ENCODE data around the gene RPAP3. TPM values are rescaled to one million over a fixed set of nuclear protein-coding genes. Genes with fewer than 3 reads are reported as not detected.

The RPAP3 gene
- total RNA-seq, 2 experiments from 2014 or later: 21.6 to 53.9 TPM

- intact Hi-C loops (cut with micrococcal nuclease; ENCODE audit: unreplicated experiment): no loop called here
- BruUV-seq (replicated peaks): no TSS peak
- CTCF ChIA-PET (ENCODE audit: unreplicated experiment): interaction anchor here (1.1 to 5.8 kb wide), 5 partner anchors 18 to 93 kb away, joined by 3 to 74 read pairs (median 4); no protein-coding TSS in a partner anchor
- H3K4me3 ChIP-seq (ENCODE audit: low read depth, low read length, poor library complexity, severe bottlenecking): no peak overlapping the region
- POLR2A ChIA-PET: interaction anchor here (0.9 to 1.9 kb wide), 2 partner anchors 13 to 28 kb away, joined by 4 read pairs; partner anchors contain the start of gene SLC48A1
- no peak overlapping the region for H3K4me2 ChIP-seq (ENCODE audit: low read length)
- no peak for DNase-seq (ENCODE audit: low spot score)
- TF ChIP-seq CTCF (conservative IDR thresholded peaks at IDR 0.05; ENCODE audit: low read length) (no peak), EZH2phosphoT487 (IDR thresholded peaks at IDR 0.05; ENCODE audit: borderline replicate concordance, low read depth, low read length) (no peak)
- H3K79me2 ChIP-seq (ENCODE audit: insufficient read depth, low read depth, low read length): no peaks in the 10 kb centered on the region
- H3K36me3 ChIP-seq (ENCODE audit: insufficient read depth, low read length): no peaks in the 10 kb centered on the region
- H4K20me1 ChIP-seq (ENCODE audit: insufficient read depth, low read length): no peaks in the 10 kb centered on the region
- peaks cover 43% of the 10 kb centered on the region for H3K4me1 ChIP-seq (ENCODE audit: insufficient read depth, low read length, poor library complexity, severe bottlenecking)
- H3K9me3 ChIP-seq (ENCODE audit: low read length): no peaks in the 10 kb centered on the region
- no peaks in the 10 kb centered on the region for H3K9me2 ChIP-seq (ENCODE audit: insufficient read depth, low read length)
- no peak overlapping the region for H2AFZ ChIP-seq (ENCODE audit: low read length)
- no peak overlapping the region for H3K27ac ChIP-seq (ENCODE audit: low read depth, low read length, poor library complexity, severe bottlenecking)
These were observed 39.1 kb upstream of the RPAP3 start for GRCh38 chr12:47744778-47745436.

- no peaks in the 10 kb centered on the region for H3K36me3 ChIP-seq (ENCODE audit: insufficient read depth, low read length)
- POLR2A ChIA-PET: interaction anchor here (1.0 to 5.4 kb wide), 3 partner anchors 13 to 28 kb away, joined by 3 to 44 read pairs (median 4); partner anchors contain the start of genes RAPGEF3 and SLC48A1
- intact Hi-C loops (cut with micrococcal nuclease; ENCODE audit: unreplicated experiment): no loop called here
- no peaks in the 10 kb centered on the region for H4K20me1 ChIP-seq (ENCODE audit: insufficient read depth, low read length)
- DNase-seq (ENCODE audit: low spot score): peak; percentile 56
- H2AFZ ChIP-seq (ENCODE audit: low read length): no peak overlapping the region
- no peak overlapping the region for H3K27ac ChIP-seq (ENCODE audit: low read depth, low read length, poor library complexity, severe bottlenecking)
- H3K9me3 ChIP-seq (ENCODE audit: low read length): no peaks in the 10 kb centered on the region
- BruUV-seq (replicated peaks): no TSS peak
- CTCF ChIA-PET (ENCODE audit: unreplicated experiment): interaction anchor here (0.6 to 5.8 kb wide), 7 partner anchors 18 to 94 kb away, joined by 3 to 74 read pairs (median 4); no protein-coding TSS in a partner anchor
- no peaks in the 10 kb centered on the region for H3K79me2 ChIP-seq (ENCODE audit: insufficient read depth, low read depth, low read length)
- peaks cover 47% of the 10 kb centered on the region for H3K4me1 ChIP-seq (ENCODE audit: insufficient read depth, low read length, poor library complexity, severe bottlenecking)
- H3K9me2 ChIP-seq (ENCODE audit: insufficient read depth, low read length): no peaks in the 10 kb centered on the region
- TF ChIP-seq EZH2phosphoT487 (IDR thresholded peaks at IDR 0.05; ENCODE audit: borderline replicate concordance, low read depth, low read length) (no peak), CTCF (conservative IDR thresholded peaks at IDR 0.05; ENCODE audit: low read length) (peak; percentile 79)
- H3K4me2 ChIP-seq (ENCODE audit: low read length): no peak overlapping the region
- no peak overlapping the region for H3K4me3 ChIP-seq (ENCODE audit: low read depth, low read length, poor library complexity, severe bottlenecking)
These were observed 38.3 kb upstream of the RPAP3 start for GRCh38 chr12:47744005-47744651.
